ENCODE data around the gene TOE1. TPM values are rescaled to one million over a fixed set of nuclear protein-coding genes. Genes with fewer than 3 reads are reported as not detected.

The TOE1 gene
- total and polyA plus RNA-seq, 2 donors (not counting 1 experiment from before 2014, with no cell fraction given), result 24.7 to 28.6 TPM

- Histone ChIP-seq H3K79me2 (ENCODE audit: control insufficient read depth, insufficient read depth, low read length) (no peaks in the 10 kb centered on the region), H3K36me3 (replicated peaks in 1 of 2; ENCODE audit: control extremely low read depth in 1 of 2, control insufficient read depth in 1 of 2, extremely low read depth in 1 of 2, insufficient read depth in 2 of 2, low read length in 1 of 2) (no peaks in the 10 kb centered on the region), H3K9me3 (ENCODE audit: control extremely low read depth in 1 of 3, control insufficient read depth in 2 of 3, insufficient read depth in 1 of 3, low read length in 2 of 3) (peaks cover 0 to 3% (median 0%) of the 10 kb centered on the region in 3 donors), H3K9ac (ENCODE audit: low read length) (no peak overlapping the region), H3K4me3 (ENCODE audit: control extremely low read depth in 1 of 5, extremely low read depth in 1 of 5, insufficient read depth in 1 of 5, low read depth in 2 of 5, low read length in 4 of 5) (no peak overlapping the region), H3K4me1 (ENCODE audit: control insufficient read depth in 2 of 2, insufficient read depth in 2 of 2, low read length in 2 of 2) (peaks cover 28 to 34% of the 10 kb centered on the region in 2 donors), H4K20me1 (ENCODE audit: control insufficient read depth, insufficient read depth, low read length, poor library complexity, severe bottlenecking) (no peaks in the 10 kb centered on the region), H3K27me3 (replicated peaks in 1 of 4; ENCODE audit: control extremely low read depth in 1 of 4, control insufficient read depth in 3 of 4, insufficient read depth in 4 of 4, low read length in 3 of 4) (no peaks in the 10 kb centered on the region), H2AFZ (ENCODE audit: insufficient read depth, low read depth, low read length, poor library complexity, severe bottlenecking) (no peak overlapping the region), H3K27ac (ENCODE audit: low read length in 2 of 2) (peak overlapping the region in 1 of 2 donors; percentile 52), H3K4me2 (replicated peaks; ENCODE audit: low read depth, low read length, poor library complexity, severe bottlenecking) (no peak overlapping the region)
- Mint-ChIP-seq H3K27me3 (no peaks in the 10 kb centered on the region), H3K4me1 (peaks cover 38% of the 10 kb centered on the region), H3K4me3 (no peak overlapping the region), H3K27ac (peak overlapping the region; percentile 7), H3K9me3 (ENCODE audit: insufficient read depth) (no peaks in the 10 kb centered on the region)
- intact Hi-C loops (cut with micrococcal nuclease), result no loop called here
- ChIA-PET POLR2A (no interaction called here), CTCF (interaction anchor here (0.9 to 3.8 kb wide), 3 partner anchors 10 to 122 kb away, joined by 3 to 13 read pairs (median 5); partner anchors contain the start of gene TESK2)
- ATAC-seq (ENCODE audit: low read depth) (no peak), DNase-seq (no peak)
- TF ChIP-seq EZH2 (IDR thresholded peaks at IDR 0.05; ENCODE audit: borderline replicate concordance, insufficient read depth, low read depth, low read length, poor library complexity, severe bottlenecking) (no peak), CTCF (IDR thresholded peaks at IDR 0.05) (no peak)
Measured at GRCh38 chr1:45370575-45370974, 30.6 kb downstream of the TOE1 start.

- no peak for ATAC-seq (ENCODE audit: low read depth)
- intact Hi-C loops (cut with micrococcal nuclease), result no loop called here
- CTCF ChIA-PET, result interaction anchor here (1.0 to 3.4 kb wide), 7 partner anchors 14 to 139 kb away, joined by 3 to 34 read pairs (median 3); no protein-coding TSS in a partner anchor
- no peaks in the 10 kb centered on the region for H4K20me1 ChIP-seq (ENCODE audit: control insufficient read depth, insufficient read depth, low read length, poor library complexity, severe bottlenecking)
- POLR2A ChIA-PET, result interaction anchor here (1.0 kb wide), 1 partner anchor 145 kb away, joined by 3 read pairs; no protein-coding TSS in a partner anchor
- H3K79me2 ChIP-seq (ENCODE audit: control insufficient read depth, insufficient read depth, low read length), result no peaks in the 10 kb centered on the region
- peak; percentile 18 for DNase-seq
- H3K9ac ChIP-seq (ENCODE audit: low read length), result peak overlapping the region; percentile 40
- TF ChIP-seq EZH2 (IDR thresholded peaks at IDR 0.05; ENCODE audit: borderline replicate concordance, insufficient read depth, low read depth, low read length, poor library complexity, severe bottlenecking) (no peak), CTCF (IDR thresholded peaks at IDR 0.05) (no peak)
- H3K27me3 ChIP-seq (replicated peaks in 1 of 4; ENCODE audit: control extremely low read depth in 1 of 4, control insufficient read depth in 3 of 4, insufficient read depth in 4 of 4, low read length in 3 of 4), result no peaks in the 10 kb centered on the region
- H3K4me3 ChIP-seq (ENCODE audit: control extremely low read depth in 1 of 5, extremely low read depth in 1 of 5, insufficient read depth in 1 of 5, low read depth in 2 of 5, low read length in 4 of 5), result peak overlapping the region in 2 of 5 experiments; percentile 2 to 13
- peaks cover 0 to 3% (median 0%) of the 10 kb centered on the region in 3 donors for H3K9me3 ChIP-seq (ENCODE audit: control extremely low read depth in 1 of 3, control insufficient read depth in 2 of 3, insufficient read depth in 1 of 3, low read length in 2 of 3)
- H3K27ac Mint-ChIP-seq, result peak overlapping the region; percentile 72
- H3K4me1 Mint-ChIP-seq, result peaks cover 41% of the 10 kb centered on the region
- H3K4me3 Mint-ChIP-seq, result peak overlapping the region; percentile 65
- H3K27me3 Mint-ChIP-seq, result no peaks in the 10 kb centered on the region
- H3K4me1 ChIP-seq (ENCODE audit: control insufficient read depth in 2 of 2, insufficient read depth in 2 of 2, low read length in 2 of 2), result peaks cover 28 to 34% of the 10 kb centered on the region in 2 donors
- H3K4me2 ChIP-seq (replicated peaks; ENCODE audit: low read depth, low read length, poor library complexity, severe bottlenecking), result peak overlapping the region; percentile 57
- H2AFZ ChIP-seq (ENCODE audit: insufficient read depth, low read depth, low read length, poor library complexity, severe bottlenecking), result peak overlapping the region; percentile 14
- H3K36me3 ChIP-seq (replicated peaks in 1 of 2; ENCODE audit: control extremely low read depth in 1 of 2, control insufficient read depth in 1 of 2, extremely low read depth in 1 of 2, insufficient read depth in 2 of 2, low read length in 1 of 2), result no peaks in the 10 kb centered on the region
- peak overlapping the region; percentile 28 to 69 for H3K27ac ChIP-seq (ENCODE audit: low read length in 2 of 2)
- no peaks in the 10 kb centered on the region for H3K9me3 Mint-ChIP-seq (ENCODE audit: insufficient read depth)
Measured at GRCh38 chr1:45373573-45373972, 33.6 kb downstream of the TOE1 start.
